Vagina (tissue), 2 donors: ENCODE data around the gene KCNIP4.

Experiments used
- POLR2A ChIP-seq, 2 donors: fragments of 450-650 bp; IDR thresholded peaks; one replicate each; pipeline ENCODE4 v1.6.1; 2017; ENCODE audit warnings: antibody characterized with exemption in 2 of 2, mild to moderate bottlenecking in 2 of 2, moderate library complexity in 2 of 2
- TF ChIP-seq, protein P1 (sequence below), 3 experiments: fragments of 450-650 bp in 2 of 3; fragments of 200-600 bp in 1 of 3; sonication (generic) in 1 of 3; IDR thresholded peaks; one replicate each; pipeline ENCODE4 v1.5.1; 2017 to 2019; ENCODE audit warnings: antibody characterized with exemption in 3 of 3, mild to moderate bottlenecking in 2 of 3, moderate library complexity in 2 of 3

DNA sequence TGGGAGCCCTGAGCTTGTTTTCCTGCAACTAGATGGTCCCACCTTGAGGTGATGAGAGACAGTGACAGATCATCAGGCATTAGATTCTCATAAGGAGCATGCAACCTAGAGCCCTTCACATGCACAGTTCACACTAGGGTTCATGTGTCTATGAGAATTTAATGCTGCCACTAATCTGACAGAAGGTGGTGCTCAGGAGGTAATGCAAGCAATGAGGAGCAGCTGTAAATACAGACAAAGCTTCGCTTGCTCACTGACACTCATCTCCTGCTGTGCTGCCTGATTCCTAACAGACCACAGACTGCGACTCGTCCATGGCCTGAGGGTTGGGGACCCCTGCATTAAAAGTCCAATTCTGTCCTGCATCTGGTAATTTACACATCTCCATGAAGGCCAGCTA, 141.6 kb downstream of the KCNIP4 start:
- TF ChIP-seq, protein P1, sequence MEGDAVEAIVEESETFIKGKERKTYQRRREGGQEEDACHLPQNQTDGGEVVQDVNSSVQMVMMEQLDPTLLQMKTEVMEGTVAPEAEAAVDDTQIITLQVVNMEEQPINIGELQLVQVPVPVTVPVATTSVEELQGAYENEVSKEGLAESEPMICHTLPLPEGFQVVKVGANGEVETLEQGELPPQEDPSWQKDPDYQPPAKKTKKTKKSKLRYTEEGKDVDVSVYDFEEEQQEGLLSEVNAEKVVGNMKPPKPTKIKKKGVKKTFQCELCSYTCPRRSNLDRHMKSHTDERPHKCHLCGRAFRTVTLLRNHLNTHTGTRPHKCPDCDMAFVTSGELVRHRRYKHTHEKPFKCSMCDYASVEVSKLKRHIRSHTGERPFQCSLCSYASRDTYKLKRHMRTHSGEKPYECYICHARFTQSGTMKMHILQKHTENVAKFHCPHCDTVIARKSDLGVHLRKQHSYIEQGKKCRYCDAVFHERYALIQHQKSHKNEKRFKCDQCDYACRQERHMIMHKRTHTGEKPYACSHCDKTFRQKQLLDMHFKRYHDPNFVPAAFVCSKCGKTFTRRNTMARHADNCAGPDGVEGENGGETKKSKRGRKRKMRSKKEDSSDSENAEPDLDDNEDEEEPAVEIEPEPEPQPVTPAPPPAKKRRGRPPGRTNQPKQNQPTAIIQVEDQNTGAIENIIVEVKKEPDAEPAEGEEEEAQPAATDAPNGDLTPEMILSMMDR (IDR thresholded peaks at IDR 0.05), result no peak
- TF ChIP-seq POLR2A (IDR thresholded peaks at IDR 0.05), result no peak
